Astrocyte (in vitro differentiated cells and primary cell): ENCODE results near the gene RRP36.

ENCODE experiments used
- CTCF ChIP-seq: IDR thresholded peaks from 2 replicates; pipeline ENCODE4 v1.5.1; 2011; ENCODE audit warnings: low read depth, mild to moderate bottlenecking, inconsistent platforms, low read length, moderate library complexity; ENCODE audit not compliant: insufficient read depth
- EZH2 ChIP-seq: IDR thresholded peaks from 2 replicates; pipeline ENCODE4 v1.6.1; 2012; ENCODE audit warnings: mild to moderate bottlenecking, low read length, inconsistent platforms; ENCODE audit not compliant: insufficient read depth

GRCh38 chr6:42971746-42972327, 49.6 kb upstream of the RRP36 start:
- no peak for TF ChIP-seq CTCF
- no peak for TF ChIP-seq EZH2
